Ammon's horn (tissue), 1 donor: ENCODE results near the gene DCD.
"Not testable (repeated sequence)": the region's sequence is repeated elsewhere in the genome, so short reads cannot be mapped to it uniquely, and the experiment has no call there.

Experiments
- DNase-seq: peaks from one replicate; pipeline ENCODE4 v3.0.0-alpha.2; 2016; ENCODE audit warnings: low spot score

DCD gene

GRCh38 chr12:54653025-54653424 is 4.9 kb upstream of the DCD start:
- DNase-seq: no peak

GRCh38 chr12:54650889-54651288 is 2.7 kb upstream of the DCD start:
- no peak for DNase-seq

- DNase-seq: no peak
Measured at GRCh38 chr12:54650409-54650808, 2.2 kb upstream of the DCD start.

- no peak for DNase-seq
Measured at GRCh38 chr12:54649825-54650224, 1.7 kb upstream of the DCD start.

- DNase-seq: no peak
Measured at GRCh38 chr12:54641554-54641953, 6.6 kb downstream of the DCD start.

GRCh38 chr12:54641089-54641488 is 7.1 kb downstream of the DCD start:
- no peak for DNase-seq

- DNase-seq: not testable (repeated sequence)
Measured at GRCh38 chr12:54639112-54639511, 9.1 kb downstream of the DCD start.

- no peak for DNase-seq
Measured at GRCh38 chr12:54634795-54635194, 13.4 kb downstream of the DCD start, which contains the start of gene LACRT. Gene LACRT, minus strand, starts transcription at chr12:54634895. Its CDS starts 54 bp downstream, at chr12:54634841.

- no peak for DNase-seq
Measured at GRCh38 chr12:54631988-54632728, 16.0 kb downstream of the DCD start.

GRCh38 chr12:54631551-54631950 is 16.6 kb downstream of the DCD start:
- no peak for DNase-seq

- DNase-seq: no peak
Measured at GRCh38 chr12:54629925-54630324, 18.2 kb downstream of the DCD start.

- DNase-seq: no peak
Measured at GRCh38 chr12:54628186-54628846, 19.8 kb downstream of the DCD start.

GRCh38 chr12:54627304-54627703 is 20.9 kb downstream of the DCD start:
- no peak for DNase-seq

GRCh38 chr12:54625598-54625997 is 22.6 kb downstream of the DCD start:
- no peak for DNase-seq

- DNase-seq: no peak
Measured at GRCh38 chr12:54624315-54625279, 23.6 kb downstream of the DCD start.

- no peak for DNase-seq
Measured at GRCh38 chr12:54622463-54623183, 25.5 kb downstream of the DCD start.

- DNase-seq: no peak
Measured at GRCh38 chr12:54616933-54617680, 31.1 kb downstream of the DCD start.

GRCh38 chr12:54612225-54612750 is 35.9 kb downstream of the DCD start:
- no peak for DNase-seq

- no peak for DNase-seq
Measured at GRCh38 chr12:54611715-54612149, 36.4 kb downstream of the DCD start.

- DNase-seq: no peak
Measured at GRCh38 chr12:54608769-54609168, 39.4 kb downstream of the DCD start.

- no peak for DNase-seq
Measured at GRCh38 chr12:54608156-54608555, 40.0 kb downstream of the DCD start.
